Measurements from ENCODE around the gene RIOX2. TPM values are rescaled to one million over a fixed set of nuclear protein-coding genes. Genes with fewer than 3 reads are reported as not detected.
A peak's percentile ranks its signal among the peaks of the same experiment; 100 is the strongest.

RIOX2 gene
- total and polyA plus RNA-seq, 2 of the 8 experiments (the other 6 are each of a cell fraction or from before 2014, with no cell fraction given) = 3.8 to 16.4 TPM

- no peak overlapping the region for H2BK15ac ChIP-seq (ENCODE audit: low read length)
- POLR2A ChIA-PET (ENCODE audit: partially characterized antibody) = no interaction called here
Observed at GRCh38 chr3:97896129-97896528, 76.1 kb downstream of the RIOX2 start.

More at GRCh38 chr3:97896129-97896528, 76.1 kb downstream of the RIOX2 start:
- DNase-seq (ENCODE audit: low read depth in 1 of 2, low spot score in 2 of 2) = no peak
- no peak overlapping the region for H2BK5ac ChIP-seq (ENCODE audit: low read depth, low read length)
- CTCF ChIA-PET (ENCODE audit: partially characterized antibody) = interaction anchor here (1.4 to 1.6 kb wide), 2 partner anchors 11 to 104 kb away, joined by 3 to 5 read pairs; no protein-coding TSS in a partner anchor
- TF ChIP-seq NANOG (IDR thresholded peaks at IDR 0.05; ENCODE audit: insufficient read depth, low read depth, low read length, poor library complexity, severe bottlenecking) = peak; percentile 73
- no peak for TF ChIP-seq EP300 (IDR thresholded peaks at IDR 0.05; ENCODE audit: borderline replicate concordance in 1 of 2, low read depth in 2 of 2, low read length in 2 of 2)
- no peak for TF ChIP-seq JUND (IDR thresholded peaks at IDR 0.05; ENCODE audit: low read length)
- no peak overlapping the region for H2BK20ac ChIP-seq (ENCODE audit: low read length)
- H2AK5ac ChIP-seq (ENCODE audit: low read depth, low read length) = no peak overlapping the region
- no peaks in the 10 kb centered on the region; a peak in 1 of 8 replicates for H3K36me3 ChIP-seq (ENCODE audit: control insufficient read depth in 2 of 4, insufficient read depth in 4 of 4, low read length in 3 of 4)
- H3K18ac ChIP-seq (ENCODE audit: extremely low read depth, low read length) = no peak overlapping the region
- no peak overlapping the region for H4K8ac ChIP-seq (ENCODE audit: extremely low read depth, insufficient read depth, low read length)
- 90% methylated on average over 1 of the region's 1 CpG; no CpG with 5 or more reads in 1 of the 2 experiments for WGBS, 2 experiments (ENCODE audit: extremely low coverage in 1 of 2, insufficient coverage in 1 of 2, insufficient read length in 1 of 2, insufficient replicate concordance in 2 of 2, low coverage in 1 of 2, low lambda C conversion rate in 2 of 2, missing lambda C conversion rate in 1 of 2)
- no peak overlapping the region for H3K4me3 ChIP-seq (ENCODE audit: extremely low read depth in 1 of 4, insufficient read depth in 2 of 4, low read depth in 3 of 4, low read length in 4 of 4)
- no peaks in the 10 kb centered on the region for H3K79me1 ChIP-seq (ENCODE audit: low read depth, low read length)
- no peak for FAIRE-seq
- H3K14ac ChIP-seq (ENCODE audit: insufficient read length) = no peak overlapping the region
- no peaks in the 10 kb centered on the region for H4K20me1 ChIP-seq (replicated peaks in 1 of 2; ENCODE audit: control insufficient read depth in 1 of 2, insufficient read depth in 2 of 2, low read length in 2 of 2)
- H3K4me2 ChIP-seq (ENCODE audit: insufficient read depth in 1 of 2, low read depth in 2 of 2, low read length in 2 of 2) = no peak overlapping the region
- no peak overlapping the region for H2AFZ ChIP-seq (ENCODE audit: low read length)
- H3K9me3 ChIP-seq (ENCODE audit: insufficient read depth in 2 of 2, low read depth in 1 of 2, low read length in 1 of 2) = no peaks in the 10 kb centered on the region
- no peak overlapping the region for H3K4ac ChIP-seq (replicated peaks; ENCODE audit: insufficient read length, low read depth, low read length)
- no peak overlapping the region for H3K56ac ChIP-seq (replicated peaks; ENCODE audit: insufficient read length, low read depth, low read length)
- no peak overlapping the region for H3K9ac ChIP-seq (replicated peaks in 1 of 4; ENCODE audit: extremely low read depth in 1 of 4, low read depth in 3 of 4, low read length in 3 of 4)
- H3K27ac ChIP-seq (ENCODE audit: low read depth, low read length) = no peak overlapping the region
- H3K23me2 ChIP-seq (ENCODE audit: low read depth, low read length) = no peaks in the 10 kb centered on the region
- no peaks in the 10 kb centered on the region for H3K79me2 ChIP-seq (ENCODE audit: control insufficient read depth in 1 of 2, insufficient read depth in 2 of 2, low read length in 2 of 2)
- H2BK12ac ChIP-seq (ENCODE audit: low read depth, low read length) = no peak overlapping the region
- peaks cover 0 to 4% (median 2%) of the 10 kb centered on the region in 4 experiments; a peak in 1 of 7 replicates for H3K4me1 ChIP-seq (replicated peaks in 1 of 4; ENCODE audit: control insufficient read depth in 3 of 4, insufficient read depth in 4 of 4, low read length in 3 of 4)
- no peak overlapping the region for H2BK120ac ChIP-seq (replicated peaks; ENCODE audit: low read depth, low read length)
- no peak overlapping the region for H4K5ac ChIP-seq (ENCODE audit: insufficient read length, low read depth, low read length)
- no peak overlapping the region for H4K91ac ChIP-seq (replicated peaks; ENCODE audit: insufficient read length, low read length)
- H3K27me3 ChIP-seq (replicated peaks in 1 of 4; ENCODE audit: control insufficient read depth in 3 of 4, extremely low read depth in 1 of 4, insufficient read depth in 3 of 4, low read length in 3 of 4) = no peaks in the 10 kb centered on the region
- no peak overlapping the region for H3K23ac ChIP-seq (ENCODE audit: insufficient read length)
